Peyer's patch (tissue), 4 donors: ENCODE measurements around the gene LIFR.

Experiments used
- POLR2A ChIP-seq, 2 donors: fragments of 450-650 bp; IDR thresholded peaks; one replicate each; pipeline ENCODE4 v1.5.1; 2017; ENCODE audit warnings: antibody characterized with exemption in 2 of 2, mild to moderate bottlenecking in 2 of 2, moderate library complexity in 2 of 2
- TF ChIP-seq, protein P1 (sequence below), 6 experiments: fragments of 450-650 bp in 4 of 6; fragments of 200-600 bp in 2 of 6; sonication (generic) in 1 of 6; IDR thresholded peaks; one replicate each; pipeline ENCODE4 v1.5.1; 2017 to 2019; ENCODE audit warnings: antibody characterized with exemption in 6 of 6, mild to moderate bottlenecking in 3 of 6, moderate library complexity in 1 of 6

DNA sequence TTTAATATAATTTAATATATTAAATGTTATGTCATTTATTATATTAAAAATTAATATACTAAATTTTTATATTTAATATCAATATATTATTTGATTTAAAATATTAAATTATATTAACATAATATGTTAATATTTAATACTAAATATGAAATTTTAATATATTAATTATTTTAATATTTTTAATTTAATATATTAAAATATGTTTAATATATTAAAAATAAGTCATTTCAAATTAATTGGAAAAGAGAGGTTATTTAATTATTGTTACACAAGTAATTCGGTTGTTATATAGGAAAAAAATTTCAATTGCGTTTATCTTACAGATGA, 114.2 kb downstream of the LIFR start:
- TF ChIP-seq, protein P1, sequence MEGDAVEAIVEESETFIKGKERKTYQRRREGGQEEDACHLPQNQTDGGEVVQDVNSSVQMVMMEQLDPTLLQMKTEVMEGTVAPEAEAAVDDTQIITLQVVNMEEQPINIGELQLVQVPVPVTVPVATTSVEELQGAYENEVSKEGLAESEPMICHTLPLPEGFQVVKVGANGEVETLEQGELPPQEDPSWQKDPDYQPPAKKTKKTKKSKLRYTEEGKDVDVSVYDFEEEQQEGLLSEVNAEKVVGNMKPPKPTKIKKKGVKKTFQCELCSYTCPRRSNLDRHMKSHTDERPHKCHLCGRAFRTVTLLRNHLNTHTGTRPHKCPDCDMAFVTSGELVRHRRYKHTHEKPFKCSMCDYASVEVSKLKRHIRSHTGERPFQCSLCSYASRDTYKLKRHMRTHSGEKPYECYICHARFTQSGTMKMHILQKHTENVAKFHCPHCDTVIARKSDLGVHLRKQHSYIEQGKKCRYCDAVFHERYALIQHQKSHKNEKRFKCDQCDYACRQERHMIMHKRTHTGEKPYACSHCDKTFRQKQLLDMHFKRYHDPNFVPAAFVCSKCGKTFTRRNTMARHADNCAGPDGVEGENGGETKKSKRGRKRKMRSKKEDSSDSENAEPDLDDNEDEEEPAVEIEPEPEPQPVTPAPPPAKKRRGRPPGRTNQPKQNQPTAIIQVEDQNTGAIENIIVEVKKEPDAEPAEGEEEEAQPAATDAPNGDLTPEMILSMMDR (IDR thresholded peaks at IDR 0.05), result no peak
- TF ChIP-seq POLR2A (IDR thresholded peaks at IDR 0.05), result no peak
